Lower leg skin (tissue), 4 donors: ENCODE results near the gene NDUFAF2. TPM values are rescaled to one million over a fixed set of nuclear protein-coding genes. Genes with fewer than 3 reads are reported as not detected.

Source experiments
- DNase-seq, 2 donors: peaks; one replicate each; pipeline ENCODE4 v3.0.0-alpha.2; 2019; ENCODE audit warnings: low spot score in 2 of 2
- H3K4me3 ChIP-seq: fragments of 200-600 bp; sonication (generic); 2 replicates; pipeline ENCODE4 v1.5.1; 2017; ENCODE audit warnings: mild to moderate bottlenecking, low read depth; ENCODE audit not compliant: poor library complexity, severe bottlenecking
- CTCF ChIP-seq, 3 donors: fragments of 450-650 bp; IDR thresholded peaks; one replicate each; pipeline ENCODE4 v1.5.1; 2016; ENCODE audit warnings: antibody characterized with exemption in 3 of 3, mild to moderate bottlenecking in 3 of 3, moderate library complexity in 2 of 3
- POLR2A ChIP-seq, 2 donors: fragments of 450-650 bp; IDR thresholded peaks; one replicate each; pipeline ENCODE4 v1.6.1; 2016 to 2017; ENCODE audit warnings: antibody characterized with exemption in 2 of 2, mild to moderate bottlenecking in 1 of 2, moderate library complexity in 1 of 2
- WGBS, 2 donors: methylation state at CpG; one replicate each; pipeline ENCODE4 v1.1.5; 2018; 5-methylcytosine and 5-hydroxymethylcytosine counted together
- intact Hi-C: fragments of 100-400 bp; cut with DNase I; formaldehyde crosslinking; loops from one replicate; pipeline ENCODE4 v1.15.0; 2023; ENCODE audit warnings: low total_unique reads
- total RNA-seq, 4 donors: library from RNA; depleted of rRNA; stranded (reverse); fragments of >200 nt; gene quantifications; one replicate each; pipeline ENCODE4 v1.1.0, GENCODE V29; 2016

The NDUFAF2 gene
- total RNA-seq, 4 donors from 2014 or later: 13.3 to 22.7 (median 16.0) TPM

GRCh38 chr5:61142811-61143210 lies 197.8 kb downstream of the NDUFAF2 start:
- intact Hi-C loops: no loop called here
- no peak for DNase-seq
- WGBS, 2 donors: 29 to 40% methylated on average over 3 of the region's 3 CpGs
- TF ChIP-seq POLR2A (IDR thresholded peaks at IDR 0.05) (no peak), CTCF (IDR thresholded peaks at IDR 0.05) (no peak)
- no peak overlapping the region for H3K4me3 ChIP-seq

GRCh38 chr5:61148515-61148914 lies 203.5 kb downstream of the NDUFAF2 start:
- no peak overlapping the region for H3K4me3 ChIP-seq
- TF ChIP-seq CTCF (IDR thresholded peaks at IDR 0.05) (no peak), POLR2A (IDR thresholded peaks at IDR 0.05) (no peak)
- intact Hi-C loops: no loop called here
- no peak for DNase-seq

GRCh38 chr5:61151893-61152292 lies 206.9 kb downstream of the NDUFAF2 start:
- DNase-seq: no peak
- TF ChIP-seq CTCF (IDR thresholded peaks at IDR 0.05): no peak
- TF ChIP-seq POLR2A (IDR thresholded peaks at IDR 0.05): no peak
- intact Hi-C loops: no loop called here
- WGBS, 2 donors: 92 to 93% methylated on average over 2 of the region's 2 CpGs
- H3K4me3 ChIP-seq: no peak overlapping the region

GRCh38 chr5:61159070-61159469 lies 214.1 kb downstream of the NDUFAF2 start:
- TF ChIP-seq POLR2A (IDR thresholded peaks at IDR 0.05) (no peak), CTCF (IDR thresholded peaks at IDR 0.05) (no peak)
- intact Hi-C loops: no loop called here
- no peak for DNase-seq
- no peak overlapping the region for H3K4me3 ChIP-seq
- 90 to 92% methylated on average over 3 of the region's 3 CpGs for WGBS, 2 donors

- 58 to 67% methylated on average over 4 of the region's 4 CpGs for WGBS, 2 donors
- DNase-seq: no peak
- intact Hi-C loops: no loop called here
- no peak for TF ChIP-seq POLR2A (IDR thresholded peaks at IDR 0.05)
- H3K4me3 ChIP-seq: no peak overlapping the region
Measured at GRCh38 chr5:61159836-61160235, 214.8 kb downstream of the NDUFAF2 start.

GRCh38 chr5:61160497-61160896 lies 215.5 kb downstream of the NDUFAF2 start:
- TF ChIP-seq CTCF (IDR thresholded peaks at IDR 0.05) (no peak), POLR2A (IDR thresholded peaks at IDR 0.05) (no peak)
- intact Hi-C loops: no loop called here
- H3K4me3 ChIP-seq: no peak overlapping the region
- no peak for DNase-seq
- 86 to 87% methylated on average over 3 of the region's 3 CpGs for WGBS, 2 donors
